CD4-positive, alpha-beta T cell treated with Interleukin-12 subunit alpha and Interleukin-12 subunit beta, for 1 hour (primary cell): ENCODE data around the gene ANKRD33B.
"Not testable (repeated sequence)": the region's sequence is repeated elsewhere in the genome, so short reads cannot be mapped to it uniquely, and the experiment has no call there.

Experiments
- DNase-seq: peaks from one replicate; pipeline ENCODE4 v3.0.0-alpha.2; 2020

The ANKRD33B gene

GRCh38 chr5:10538103-10538788, 25.6 kb upstream of the ANKRD33B start:
- no peak for DNase-seq

DNA sequence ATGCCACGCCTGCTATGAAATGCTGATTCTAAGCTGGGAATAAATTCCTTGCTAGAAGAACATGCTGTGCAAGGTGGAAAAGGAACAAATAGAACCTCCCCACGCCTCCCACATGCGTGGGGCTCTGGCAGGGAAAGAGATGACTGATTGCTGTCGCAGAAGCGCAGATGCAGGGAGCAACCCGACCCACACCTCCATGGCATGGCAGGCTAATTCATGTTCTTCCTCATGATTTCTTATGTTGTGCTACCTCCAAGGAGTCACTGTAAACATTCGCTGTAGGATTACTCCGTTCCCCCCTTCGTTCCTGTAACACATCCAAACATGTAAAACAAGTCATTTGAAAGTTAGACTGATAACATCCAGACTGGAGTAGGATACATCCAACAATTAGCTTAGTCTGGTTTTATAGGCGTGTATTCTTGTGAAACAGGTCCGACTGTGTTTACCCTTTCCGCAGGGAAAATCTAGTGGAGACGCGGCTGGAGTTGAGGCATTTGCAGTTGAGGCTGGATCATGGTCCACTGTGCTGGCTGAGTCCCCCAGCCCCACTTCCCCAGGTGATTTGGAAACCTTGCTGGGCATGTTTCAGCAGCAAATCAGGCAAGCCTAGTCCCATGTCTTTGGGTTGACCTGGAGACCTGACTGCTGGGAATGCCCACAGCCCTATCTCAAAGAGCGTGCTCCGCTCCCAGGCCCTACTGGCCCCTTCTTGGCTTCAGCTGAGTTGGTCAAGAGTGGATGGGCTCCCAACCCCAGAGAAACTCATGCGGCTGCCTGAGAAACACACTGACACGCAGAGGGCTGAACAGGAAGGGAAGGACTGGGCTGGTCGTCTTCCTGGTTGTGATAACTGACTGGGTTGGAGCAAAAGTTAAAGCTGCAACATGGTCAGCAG, 24.8 kb upstream of the ANKRD33B start:
- DNase-seq, result no peak

DNA sequence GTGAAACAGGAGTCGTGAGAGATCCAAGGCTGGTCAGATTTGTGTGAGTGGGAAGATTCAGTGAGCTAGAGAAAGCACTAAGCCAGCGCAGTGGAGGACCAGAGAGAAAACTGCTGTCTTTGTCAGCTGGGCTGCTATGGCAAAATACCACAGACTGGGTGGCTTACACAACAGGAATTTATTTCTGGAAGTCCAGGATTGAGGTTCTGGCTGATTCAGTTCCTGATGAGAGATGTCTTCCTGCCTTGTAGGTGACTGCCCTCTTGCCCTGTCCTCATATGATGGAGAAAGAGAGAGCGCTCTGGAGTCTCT, 24.2 kb upstream of the ANKRD33B start:
- DNase-seq, result no peak

GRCh38 chr5:10540036-10540544, 23.8 kb upstream of the ANKRD33B start:
- DNase-seq, result no peak

- no peak for DNase-seq
Observed at GRCh38 chr5:10540951-10541646, 22.8 kb upstream of the ANKRD33B start.

DNA sequence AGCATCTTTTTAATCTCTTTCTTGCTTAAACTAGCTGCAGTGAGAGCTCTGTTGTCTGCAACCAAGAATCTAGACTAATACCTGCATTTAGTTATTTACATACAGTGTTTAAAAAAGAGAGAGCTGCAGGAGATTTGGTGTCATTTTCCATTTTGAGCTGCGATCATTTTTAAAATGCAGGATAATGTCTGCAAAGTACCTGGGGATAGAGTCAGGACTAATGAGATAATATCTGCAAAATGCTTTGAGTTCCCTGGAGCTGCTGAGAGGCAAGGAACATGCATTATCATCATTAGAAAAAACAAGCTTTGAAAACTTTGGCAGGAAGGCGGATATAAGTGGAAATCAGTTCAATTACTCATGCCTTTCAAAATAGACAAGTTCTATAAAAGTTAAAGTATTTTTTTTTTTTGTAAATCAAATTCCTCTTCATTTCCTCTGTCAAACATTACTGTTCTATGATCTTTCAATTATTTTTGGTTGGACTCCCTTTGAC, 21.8 kb upstream of the ANKRD33B start:
- DNase-seq, result no peak

DNA sequence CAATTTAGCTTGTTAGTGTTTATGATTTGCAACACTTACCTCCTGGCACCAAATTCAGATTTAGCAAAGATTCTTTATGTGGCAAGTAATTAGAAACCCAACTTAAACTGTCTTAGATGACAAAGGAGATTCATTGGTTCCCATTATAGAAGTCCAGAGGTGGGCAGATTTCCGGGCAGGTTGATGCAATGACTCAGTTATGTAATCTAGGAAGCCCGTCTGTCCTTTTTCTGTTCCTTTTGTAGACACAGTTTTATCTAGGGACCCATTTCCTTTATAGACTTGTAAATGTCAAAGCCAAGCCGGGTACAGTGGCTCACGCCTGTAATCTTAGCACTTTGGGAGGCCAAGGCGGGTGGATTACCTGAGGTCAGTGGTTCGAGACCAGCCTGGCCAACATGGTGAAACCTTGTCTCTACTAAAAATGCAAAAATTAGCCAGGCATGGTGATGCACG, 20.3 kb upstream of the ANKRD33B start:
- no peak for DNase-seq

GRCh38 chr5:10545084-10545483, 18.8 kb upstream of the ANKRD33B start:
- no peak for DNase-seq

DNA sequence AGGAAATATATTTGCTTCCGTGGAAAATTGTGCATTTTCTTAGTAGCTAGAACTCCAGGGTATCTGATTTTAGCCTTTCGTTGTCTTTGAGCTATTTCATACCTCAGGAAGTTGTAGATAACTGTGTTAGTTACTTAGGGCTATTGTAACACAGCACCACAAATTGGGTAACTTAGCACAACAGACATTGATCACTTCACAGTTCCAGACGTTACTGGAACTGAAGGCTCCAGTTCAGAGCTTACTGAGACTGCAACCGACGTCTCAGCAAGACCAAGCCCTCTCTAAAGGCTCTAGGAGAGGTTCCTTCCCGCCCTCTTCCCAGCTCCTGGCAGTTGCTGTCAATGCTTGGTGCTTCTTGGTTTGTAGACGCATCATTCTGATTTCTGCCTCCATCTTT, 17.7 kb upstream of the ANKRD33B start:
- DNase-seq, result no peak

GRCh38 chr5:10548418-10549122, 15.3 kb upstream of the ANKRD33B start:
- no peak for DNase-seq

GRCh38 chr5:10549123-10549514, 14.8 kb upstream of the ANKRD33B start:
- not testable (repeated sequence) for DNase-seq

DNA sequence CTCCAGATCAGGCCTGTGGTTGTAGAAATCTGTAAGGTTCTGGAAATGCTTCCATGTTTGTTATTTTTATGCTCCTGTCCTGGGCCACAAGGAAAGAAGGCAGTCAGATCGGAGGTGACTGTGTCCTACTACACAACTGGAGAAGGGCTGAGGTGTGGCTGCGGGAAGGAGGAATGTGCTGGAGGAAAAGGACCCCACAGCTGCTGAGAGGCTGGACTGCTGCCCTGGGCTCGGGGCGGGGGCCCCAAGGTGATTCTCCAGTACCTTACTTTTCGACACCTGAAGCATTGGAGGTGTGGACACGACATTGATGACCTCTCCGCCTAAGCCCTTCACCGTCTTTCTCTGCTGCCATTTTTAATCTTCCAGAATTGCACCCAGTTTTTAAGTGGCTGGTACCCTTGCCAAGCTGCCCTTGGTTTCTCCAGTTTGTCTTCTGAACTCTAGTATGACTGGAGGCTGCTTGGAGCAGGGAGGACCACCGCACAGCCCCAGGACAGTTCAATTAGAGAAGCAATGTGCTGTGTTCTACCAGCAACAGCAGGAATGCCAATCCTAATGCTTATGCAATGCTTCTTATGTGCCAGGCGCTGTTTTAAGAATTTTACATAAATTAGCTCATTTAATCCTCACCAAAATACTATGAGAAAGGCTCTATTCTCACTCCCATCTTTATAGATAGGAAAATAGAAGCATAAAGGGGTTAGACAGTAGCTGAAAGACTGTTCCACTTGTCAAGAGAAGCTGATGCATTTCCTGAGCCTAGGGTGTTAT, 13.5 kb upstream of the ANKRD33B start:
- DNase-seq, result no peak

GRCh38 chr5:10551782-10552138, 12.1 kb upstream of the ANKRD33B start:
- no peak for DNase-seq

GRCh38 chr5:10552183-10553143, 11.4 kb upstream of the ANKRD33B start:
- no peak for DNase-seq

- DNase-seq, result no peak
Observed at GRCh38 chr5:10553476-10553875, 10.4 kb upstream of the ANKRD33B start.

GRCh38 chr5:10555277-10555684, 8.6 kb upstream of the ANKRD33B start:
- no peak for DNase-seq

DNA sequence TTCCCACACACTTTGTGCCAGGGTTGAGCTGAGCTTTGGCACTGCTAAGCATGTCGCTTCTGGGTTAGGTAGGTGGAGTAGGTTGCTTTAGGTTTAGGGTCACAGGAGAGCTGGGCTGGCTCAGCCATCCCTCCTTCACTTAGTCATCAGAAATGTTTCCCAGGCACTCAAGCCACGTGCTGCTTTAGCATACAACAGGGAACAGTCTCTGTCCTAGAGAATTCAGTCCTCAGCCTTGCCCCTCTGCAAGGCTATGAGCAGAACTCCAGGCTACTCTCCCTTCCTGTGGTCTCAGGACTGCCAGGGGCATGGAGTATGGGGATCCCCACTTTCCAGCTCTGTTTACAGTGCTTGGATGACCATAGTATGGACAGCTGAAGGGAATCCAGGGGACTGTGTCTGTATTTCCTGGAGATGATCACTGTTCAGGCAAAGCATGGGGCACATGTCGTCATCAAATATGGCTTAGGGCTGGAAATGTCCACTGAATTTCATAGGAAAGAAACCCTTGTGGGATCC, 7.5 kb upstream of the ANKRD33B start:
- no peak for DNase-seq

DNA sequence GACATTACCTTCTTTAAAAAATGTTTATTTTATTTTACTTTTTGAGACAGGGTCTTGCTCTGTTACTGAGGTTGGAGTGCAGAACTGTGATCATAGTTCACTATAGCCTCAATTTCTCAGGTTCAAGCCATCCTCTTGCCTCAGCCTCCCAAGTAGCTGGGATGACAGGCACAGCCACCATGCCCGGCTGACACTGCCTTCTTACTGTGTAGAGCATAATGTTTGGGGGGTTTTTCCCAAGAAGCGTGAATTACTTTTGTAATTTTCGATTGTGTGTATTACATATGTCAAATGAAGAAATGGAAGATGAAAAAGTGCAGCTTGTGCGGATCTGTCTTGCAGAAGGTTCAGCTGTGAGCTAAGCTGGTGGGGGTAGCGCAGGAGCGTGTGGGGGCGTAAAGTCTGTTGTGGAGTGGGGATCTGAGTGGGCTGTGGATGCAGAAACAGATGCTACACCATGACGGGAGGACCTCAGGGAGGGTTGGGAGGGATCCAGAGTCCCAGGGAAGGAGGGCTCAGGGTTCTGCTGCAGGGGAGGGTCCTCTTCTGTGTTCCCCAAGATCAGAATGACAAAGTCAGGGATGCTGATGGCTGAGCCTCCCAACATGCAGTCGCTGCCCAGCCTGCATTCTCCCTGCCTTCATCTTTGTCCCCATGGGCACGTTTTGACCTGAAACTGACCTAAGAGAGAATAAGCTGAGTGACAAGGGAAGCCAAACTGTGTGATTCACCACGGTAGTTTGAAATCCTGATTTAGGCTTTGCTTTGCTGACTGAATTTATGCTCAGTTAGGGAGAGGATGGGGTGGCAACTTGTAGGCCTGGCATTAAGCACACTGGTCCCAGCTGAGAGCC, 6.8 kb upstream of the ANKRD33B start:
- DNase-seq, result no peak

DNA sequence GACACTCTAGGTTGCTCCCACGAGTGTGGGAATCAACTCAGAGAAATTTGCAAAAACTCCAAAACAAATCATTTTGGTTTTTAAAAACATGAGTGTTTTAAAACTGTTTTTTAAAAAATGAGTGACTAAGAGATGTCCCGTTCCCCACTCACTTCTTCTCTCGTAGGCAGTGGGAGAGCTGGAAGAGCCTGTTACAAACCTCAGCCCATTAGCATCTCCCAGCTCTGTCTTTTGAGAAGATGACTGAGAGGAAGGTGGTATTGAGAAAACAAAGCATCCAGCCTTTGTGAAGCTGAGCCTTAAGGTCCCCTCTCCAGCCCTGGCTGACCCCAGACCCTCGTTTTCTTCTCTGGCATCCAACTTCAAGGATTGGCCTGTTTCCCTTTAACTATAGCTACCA, 4.7 kb upstream of the ANKRD33B start:
- DNase-seq, result no peak

- DNase-seq, result no peak
Observed at GRCh38 chr5:10559871-10560270, 4.0 kb upstream of the ANKRD33B start.
